Measurements from ENCODE around the gene PCDHGC5. TPM values are rescaled to one million over a fixed set of nuclear protein-coding genes. Genes with fewer than 3 reads are reported as not detected.

Gene PCDHGC5
- total and polyA plus RNA-seq, 12 donors, result 0.38 to 10.2 (median 3.3) TPM

DNA sequence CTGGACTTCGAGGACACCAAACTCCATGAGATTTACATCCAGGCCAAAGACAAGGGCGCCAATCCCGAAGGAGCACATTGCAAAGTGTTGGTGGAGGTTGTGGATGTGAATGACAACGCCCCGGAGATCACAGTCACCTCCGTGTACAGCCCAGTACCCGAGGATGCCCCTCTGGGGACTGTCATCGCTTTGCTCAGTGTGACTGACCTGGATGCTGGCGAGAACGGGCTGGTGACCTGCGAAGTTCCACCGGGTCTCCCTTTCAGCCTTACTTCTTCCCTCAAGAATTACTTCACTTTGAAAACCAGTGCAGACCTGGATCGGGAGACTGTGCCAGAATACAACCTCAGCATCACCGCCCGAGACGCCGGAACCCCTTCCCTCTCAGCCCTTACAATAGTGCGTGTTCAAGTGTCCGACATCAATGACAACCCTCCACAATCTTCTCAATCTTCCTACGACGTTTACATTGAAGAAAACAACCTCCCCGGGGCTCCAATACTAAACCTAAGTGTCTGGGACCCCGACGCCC lies 11.8 kb upstream of the PCDHGC5 start:
- H3K27ac ChIP-seq, result peak overlapping the region in 9 of 10 donors; percentile 75 to 93 (median 87)
- intact Hi-C loops (cut with DNase I), result loop anchor here in 8 of 10 donors (2.0 to 5.0 kb wide), 5 partner anchors 35 to 84 kb away; no protein-coding TSS in a partner anchor

DNA sequence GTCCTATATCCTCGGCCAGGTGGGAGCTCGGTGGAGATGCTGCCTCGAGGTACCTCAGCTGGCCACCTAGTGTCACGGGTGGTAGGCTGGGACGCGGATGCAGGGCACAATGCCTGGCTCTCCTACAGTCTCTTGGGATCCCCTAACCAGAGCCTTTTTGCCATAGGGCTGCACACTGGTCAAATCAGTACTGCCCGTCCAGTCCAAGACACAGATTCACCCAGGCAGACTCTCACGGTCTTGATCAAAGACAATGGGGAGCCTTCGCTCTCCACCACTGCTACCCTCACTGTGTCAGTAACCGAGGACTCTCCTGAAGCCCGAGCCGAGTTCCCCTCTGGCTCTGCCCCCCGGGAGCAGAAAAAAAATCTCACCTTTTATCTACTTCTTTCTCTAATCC lies 11.1 kb upstream of the PCDHGC5 start:
- DNase-seq, result no peak
- peak overlapping the region in 1 of 10 donors; percentile 2 for H3K27ac ChIP-seq
- peaks cover 0 to 14% (median 0%) of the 10 kb centered on the region in 9 donors for H3K36me3 ChIP-seq
- no peak for ATAC-seq
- H3K9me3 ChIP-seq, result no peaks in the 10 kb centered on the region
- H3K4me1 ChIP-seq, result peaks cover 7 to 73% (median 52%) of the 10 kb centered on the region in 9 donors
- H3K4me3 ChIP-seq, result peak overlapping the region in 9 of 10 donors; percentile 51 to 80 (median 61)
- peaks cover 0 to 51% (median 0%) of the 10 kb centered on the region in 7 donors for H3K27me3 ChIP-seq
- intact Hi-C loops (cut with DNase I), result loop anchor here in 8 of 10 donors (2.0 to 5.0 kb wide), 5 partner anchors 34 to 83 kb away; no protein-coding TSS in a partner anchor
- WGBS, 2 donors, result 63 to 64% methylated on average over 13 of the region's 13 CpGs
- TF ChIP-seq, protein P1, sequence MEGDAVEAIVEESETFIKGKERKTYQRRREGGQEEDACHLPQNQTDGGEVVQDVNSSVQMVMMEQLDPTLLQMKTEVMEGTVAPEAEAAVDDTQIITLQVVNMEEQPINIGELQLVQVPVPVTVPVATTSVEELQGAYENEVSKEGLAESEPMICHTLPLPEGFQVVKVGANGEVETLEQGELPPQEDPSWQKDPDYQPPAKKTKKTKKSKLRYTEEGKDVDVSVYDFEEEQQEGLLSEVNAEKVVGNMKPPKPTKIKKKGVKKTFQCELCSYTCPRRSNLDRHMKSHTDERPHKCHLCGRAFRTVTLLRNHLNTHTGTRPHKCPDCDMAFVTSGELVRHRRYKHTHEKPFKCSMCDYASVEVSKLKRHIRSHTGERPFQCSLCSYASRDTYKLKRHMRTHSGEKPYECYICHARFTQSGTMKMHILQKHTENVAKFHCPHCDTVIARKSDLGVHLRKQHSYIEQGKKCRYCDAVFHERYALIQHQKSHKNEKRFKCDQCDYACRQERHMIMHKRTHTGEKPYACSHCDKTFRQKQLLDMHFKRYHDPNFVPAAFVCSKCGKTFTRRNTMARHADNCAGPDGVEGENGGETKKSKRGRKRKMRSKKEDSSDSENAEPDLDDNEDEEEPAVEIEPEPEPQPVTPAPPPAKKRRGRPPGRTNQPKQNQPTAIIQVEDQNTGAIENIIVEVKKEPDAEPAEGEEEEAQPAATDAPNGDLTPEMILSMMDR (IDR thresholded peaks at IDR 0.05), result no peak

More for the DNA sequence above, 11.8 kb upstream of the PCDHGC5 start:
- peaks cover 7 to 66% (median 46%) of the 10 kb centered on the region in 9 donors for H3K4me1 ChIP-seq
- H3K36me3 ChIP-seq, result peaks cover 0 to 14% (median 0%) of the 10 kb centered on the region in 9 donors
- H3K9me3 ChIP-seq, result no peaks in the 10 kb centered on the region
- TF ChIP-seq, protein P1 (IDR thresholded peaks at IDR 0.05), result no peak
- peak in 1 of 8 donors; percentile 1 for ATAC-seq
- H3K27me3 ChIP-seq, result peaks cover 0 to 51% (median 0%) of the 10 kb centered on the region in 7 donors
- no peak for DNase-seq
- WGBS, 2 donors, result 40 to 41% methylated on average over 24 of the region's 24 CpGs
- H3K4me3 ChIP-seq, result peak overlapping the region; percentile 51 to 80 (median 62)

DNA sequence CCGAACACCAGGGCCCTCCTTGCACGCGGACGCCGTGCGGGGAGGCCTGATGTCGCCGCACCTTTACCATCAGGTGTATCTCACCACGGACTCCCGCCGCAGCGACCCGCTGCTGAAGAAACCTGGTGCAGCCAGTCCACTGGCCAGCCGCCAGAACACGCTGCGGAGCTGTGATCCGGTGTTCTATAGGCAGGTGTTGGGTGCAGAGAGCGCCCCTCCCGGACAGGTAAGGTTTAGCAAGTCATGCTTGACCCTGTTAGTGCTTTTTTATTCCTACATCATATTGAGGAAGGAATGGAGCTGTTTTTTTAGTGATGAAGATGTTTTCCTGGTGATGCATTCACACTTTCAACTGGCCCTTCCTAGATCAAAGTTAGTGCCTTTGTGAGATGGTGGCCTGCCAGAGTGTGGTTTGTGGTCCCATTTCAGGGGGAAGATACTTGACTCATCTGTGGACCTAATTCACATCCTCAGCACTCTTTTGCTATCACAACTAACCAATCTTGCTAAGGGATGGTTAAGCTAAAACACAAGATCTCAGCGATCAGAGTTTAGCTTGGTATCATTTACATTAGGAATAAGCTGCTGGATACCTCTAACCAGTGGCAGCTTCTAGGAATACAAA lies 10.4 kb upstream of the PCDHGC5 start:
- peaks cover 0 to 14% (median 0%) of the 10 kb centered on the region in 9 donors for H3K36me3 ChIP-seq
- intact Hi-C loops (cut with DNase I), result loop anchor here in 6 of 10 donors (5.0 kb wide), 3 partner anchors 34 to 44 kb away; no protein-coding TSS in a partner anchor

DNA sequence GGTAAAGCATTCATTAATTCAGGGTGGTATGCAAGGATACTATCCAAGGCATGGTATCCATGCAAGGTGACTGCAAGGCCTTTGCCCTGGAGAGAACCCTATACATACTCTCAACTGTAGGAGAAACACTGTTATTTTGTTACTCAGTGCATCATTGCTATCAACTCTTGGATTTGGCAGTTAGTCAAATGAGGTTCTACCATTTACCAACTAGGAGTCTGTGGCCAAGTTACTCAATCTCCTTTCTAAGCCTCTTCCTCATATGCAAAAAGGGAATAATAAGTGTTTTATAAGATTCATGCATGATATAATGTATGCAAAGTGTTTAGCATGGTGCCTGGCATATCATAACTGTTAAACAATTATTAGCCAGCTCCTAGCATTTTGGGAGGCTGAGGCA lies 9.1 kb upstream of the PCDHGC5 start:
- Histone ChIP-seq H3K9me3 (no peaks in the 10 kb centered on the region), H3K4me3 (peak overlapping the region in 6 of 10 donors; percentile 9 to 80 (median 66)), H3K27me3 (peaks cover 0 to 63% (median 0%) of the 10 kb centered on the region in 7 donors), H3K36me3 (peaks cover 0 to 14% (median 0%) of the 10 kb centered on the region in 9 donors), H3K4me1 (peaks cover 7 to 92% (median 69%) of the 10 kb centered on the region in 9 donors), H3K27ac (no peak overlapping the region)
- ATAC-seq (no peak), DNase-seq (no peak)
- TF ChIP-seq, protein P1 (IDR thresholded peaks at IDR 0.05), result no peak
- intact Hi-C loops (cut with DNase I), result loop anchor here in 6 of 10 donors (5.0 kb wide), 3 partner anchors 33 to 43 kb away; no protein-coding TSS in a partner anchor

More for the DNA sequence above, 10.4 kb upstream of the PCDHGC5 start:
- H3K4me1 ChIP-seq, result peaks cover 7 to 79% (median 57%) of the 10 kb centered on the region in 9 donors
- ATAC-seq, result no peak
- H3K27ac ChIP-seq, result peak overlapping the region in 1 of 10 donors; percentile 2
- peaks cover 0 to 57% (median 0%) of the 10 kb centered on the region in 7 donors for H3K27me3 ChIP-seq
- 52 to 57% methylated on average over 20 of the region's 20 CpGs for WGBS, 2 donors
- H3K9me3 ChIP-seq, result no peaks in the 10 kb centered on the region
- TF ChIP-seq, protein P1 (IDR thresholded peaks at IDR 0.05), result no peak
- DNase-seq, result no peak
- H3K4me3 ChIP-seq, result peak overlapping the region in 9 of 10 donors; percentile 51 to 80 (median 61)

Measured in heart right ventricle (tissue), 16 donors.